Neural crest cell (in vitro differentiated cells): ENCODE measurements around the gene ACBD3. TPM values are rescaled to one million over a fixed set of nuclear protein-coding genes. Genes with fewer than 3 reads are reported as not detected.

ENCODE experiments used
- DNase-seq: peaks from one replicate; pipeline ENCODE4 v3.0.0; 2021; ENCODE audit warnings: low read depth, mixed read lengths, low spot score
- H3K27ac Mint-ChIP-seq: one replicate; pipeline ENCODE4 v1.8.0; 2021; ENCODE audit warnings: mild to moderate bottlenecking, mixed read lengths; ENCODE audit not compliant: unreplicated experiment
- H3K27me3 Mint-ChIP-seq: 2 replicates; pipeline ENCODE4 v1.8.0; 2021; ENCODE audit warnings: low read depth, mild to moderate bottlenecking, mixed read lengths
- H3K36me3 Mint-ChIP-seq: 2 replicates; pipeline ENCODE4 v1.8.0; 2021; ENCODE audit warnings: low read depth, mild to moderate bottlenecking, mixed read lengths
- H3K4me1 Mint-ChIP-seq: 2 replicates; pipeline ENCODE4 v1.8.0; 2021; ENCODE audit warnings: mixed read lengths
- H3K4me3 Mint-ChIP-seq: one replicate; pipeline ENCODE4 v1.8.0; 2021; ENCODE audit warnings: mild to moderate bottlenecking, mixed read lengths
- H3K9me3 Mint-ChIP-seq: 2 replicates; pipeline ENCODE4 v1.8.0; 2021; ENCODE audit warnings: mixed read lengths
- total RNA-seq: library from RNA; stranded (reverse); gene quantifications from 2 replicates; pipeline ENCODE4 v1.2.1, GENCODE V29; 2021
- TF ChIP-seq, protein P1 (sequence below): fragments of 200-600 bp; sonication (generic); conservative IDR thresholded peaks from 2 replicates; pipeline ENCODE4 v1.5.0; 2021; ENCODE audit warnings: antibody characterized with exemption, mild to moderate bottlenecking

ACBD3 gene
- total RNA-seq, 1 donor from 2014 or later: 22.1 TPM

DNA sequence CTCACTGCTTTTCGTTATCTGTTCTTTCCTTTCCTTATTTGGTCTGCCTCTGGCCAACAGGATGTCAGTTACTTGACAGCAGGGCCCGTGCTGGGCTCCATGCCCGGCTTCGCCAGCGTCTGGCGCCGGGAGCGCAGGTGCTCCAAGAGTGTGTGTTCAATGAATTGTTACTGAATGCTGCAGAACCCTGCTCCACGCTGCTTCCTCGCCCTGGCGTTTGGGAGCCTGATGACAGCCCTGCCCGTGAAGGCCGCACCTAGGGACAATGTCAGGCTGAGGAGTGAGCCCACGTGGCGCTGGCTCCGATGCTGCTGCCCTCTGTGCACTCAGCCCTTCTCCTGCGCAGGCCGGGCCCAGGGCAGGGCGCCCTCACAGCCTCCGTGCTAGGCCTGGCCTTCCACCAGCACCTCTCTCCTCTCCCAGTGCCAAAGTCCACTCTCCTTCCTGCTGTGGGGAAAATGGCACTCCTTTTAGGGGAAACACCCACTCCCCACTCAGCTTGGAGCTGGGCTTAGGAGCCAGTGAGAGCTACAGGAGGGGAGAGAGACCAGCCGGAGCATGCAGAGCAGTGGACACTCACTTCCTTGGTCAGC is 51.4 kb downstream of the ACBD3 start:
- TF ChIP-seq, protein P1, sequence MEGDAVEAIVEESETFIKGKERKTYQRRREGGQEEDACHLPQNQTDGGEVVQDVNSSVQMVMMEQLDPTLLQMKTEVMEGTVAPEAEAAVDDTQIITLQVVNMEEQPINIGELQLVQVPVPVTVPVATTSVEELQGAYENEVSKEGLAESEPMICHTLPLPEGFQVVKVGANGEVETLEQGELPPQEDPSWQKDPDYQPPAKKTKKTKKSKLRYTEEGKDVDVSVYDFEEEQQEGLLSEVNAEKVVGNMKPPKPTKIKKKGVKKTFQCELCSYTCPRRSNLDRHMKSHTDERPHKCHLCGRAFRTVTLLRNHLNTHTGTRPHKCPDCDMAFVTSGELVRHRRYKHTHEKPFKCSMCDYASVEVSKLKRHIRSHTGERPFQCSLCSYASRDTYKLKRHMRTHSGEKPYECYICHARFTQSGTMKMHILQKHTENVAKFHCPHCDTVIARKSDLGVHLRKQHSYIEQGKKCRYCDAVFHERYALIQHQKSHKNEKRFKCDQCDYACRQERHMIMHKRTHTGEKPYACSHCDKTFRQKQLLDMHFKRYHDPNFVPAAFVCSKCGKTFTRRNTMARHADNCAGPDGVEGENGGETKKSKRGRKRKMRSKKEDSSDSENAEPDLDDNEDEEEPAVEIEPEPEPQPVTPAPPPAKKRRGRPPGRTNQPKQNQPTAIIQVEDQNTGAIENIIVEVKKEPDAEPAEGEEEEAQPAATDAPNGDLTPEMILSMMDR: no peak
- DNase-seq: no peak
- no peaks in the 10 kb centered on the region for H3K36me3 Mint-ChIP-seq
- peaks cover 3% of the 10 kb centered on the region for H3K27me3 Mint-ChIP-seq
- H3K9me3 Mint-ChIP-seq: peaks cover 3% of the 10 kb centered on the region
- no peak overlapping the region for H3K27ac Mint-ChIP-seq
- no peaks in the 10 kb centered on the region for H3K4me1 Mint-ChIP-seq
- no peak overlapping the region for H3K4me3 Mint-ChIP-seq

DNA sequence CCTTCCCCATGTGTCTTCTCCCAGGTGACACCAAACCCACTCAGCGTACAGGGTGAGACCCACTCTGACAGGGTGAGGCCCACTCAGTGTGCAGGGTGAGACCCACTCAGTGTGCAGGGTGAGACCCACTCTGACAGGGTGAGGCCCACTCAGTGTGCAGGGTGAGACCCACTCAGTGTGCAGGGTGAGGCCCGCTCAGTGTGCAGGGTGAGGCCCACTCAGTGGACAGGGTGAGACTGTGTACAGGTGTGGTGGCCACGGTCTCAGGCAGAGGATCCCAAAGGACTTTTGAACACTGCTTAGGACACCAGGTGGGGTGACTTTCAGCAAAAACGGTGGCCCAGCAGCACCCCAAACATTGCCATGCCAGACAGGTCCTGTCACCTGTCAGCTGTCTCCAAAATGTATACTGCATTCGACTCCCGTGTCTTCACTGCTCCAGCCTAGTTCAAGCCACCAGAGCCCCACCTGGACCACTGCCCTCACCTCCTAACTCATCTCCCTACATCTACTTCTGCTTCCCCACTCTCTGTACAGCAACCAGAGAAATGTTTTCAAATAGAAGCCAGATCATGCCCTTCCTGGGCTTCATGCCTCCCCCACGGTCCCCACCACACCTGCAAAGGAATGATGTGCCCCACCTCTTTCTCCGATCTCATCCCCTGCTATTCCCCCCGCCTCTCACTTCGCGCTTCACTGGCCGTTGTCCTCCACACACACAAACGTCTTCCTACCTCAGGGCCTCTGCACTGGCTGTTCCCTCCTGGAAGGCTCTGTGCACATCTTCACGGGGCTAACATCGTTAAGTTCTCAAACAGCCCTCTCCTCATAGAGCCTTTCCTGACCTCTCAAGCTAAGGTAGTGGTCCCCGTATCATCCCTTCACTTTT is 52.1 kb downstream of the ACBD3 start:
- Mint-ChIP-seq H3K4me3 (no peak overlapping the region), H3K36me3 (no peaks in the 10 kb centered on the region), H3K4me1 (no peaks in the 10 kb centered on the region), H3K27me3 (peaks cover 3% of the 10 kb centered on the region), H3K9me3 (peaks cover 3% of the 10 kb centered on the region), H3K27ac (no peak overlapping the region)
- TF ChIP-seq, protein P1: no peak
- DNase-seq: no peak

DNA sequence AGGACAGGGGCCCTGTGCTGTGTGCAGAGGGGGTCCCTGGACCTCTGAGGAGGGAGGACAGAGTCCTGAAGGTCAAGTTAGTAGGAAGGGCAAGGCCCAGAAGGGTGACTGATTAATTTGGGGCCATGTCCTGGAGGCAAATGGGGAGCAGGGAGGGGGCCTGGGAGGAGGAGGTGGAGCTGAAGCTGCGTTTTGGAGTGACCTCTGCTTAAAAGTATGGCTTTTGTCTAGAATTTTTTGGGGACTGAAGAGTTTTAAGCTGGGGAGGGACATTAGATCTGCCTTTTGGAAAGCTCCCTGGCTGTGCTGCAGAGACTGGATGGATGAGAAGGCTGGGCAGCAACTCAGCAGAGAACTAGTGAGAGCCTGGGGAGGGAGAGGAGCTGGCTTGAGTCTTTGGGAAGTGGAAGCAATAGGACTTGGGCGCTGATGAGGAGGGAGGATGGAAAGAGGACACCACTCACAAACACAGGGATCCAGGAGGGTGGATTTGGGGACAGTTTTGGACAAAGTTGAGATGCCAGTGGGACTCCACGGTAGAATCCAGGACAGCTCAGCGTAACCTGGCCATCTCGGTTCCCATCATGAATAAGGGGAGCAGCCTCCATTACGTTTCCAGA is 52.9 kb downstream of the ACBD3 start:
- H3K36me3 Mint-ChIP-seq: no peaks in the 10 kb centered on the region
- no peak overlapping the region for H3K4me3 Mint-ChIP-seq
- peaks cover 3% of the 10 kb centered on the region for H3K9me3 Mint-ChIP-seq
- H3K27me3 Mint-ChIP-seq: peaks cover 3% of the 10 kb centered on the region
- no peak for DNase-seq
- peak overlapping the region; percentile 17 for H3K27ac Mint-ChIP-seq
- H3K4me1 Mint-ChIP-seq: no peaks in the 10 kb centered on the region
- TF ChIP-seq, protein P1: no peak

DNA sequence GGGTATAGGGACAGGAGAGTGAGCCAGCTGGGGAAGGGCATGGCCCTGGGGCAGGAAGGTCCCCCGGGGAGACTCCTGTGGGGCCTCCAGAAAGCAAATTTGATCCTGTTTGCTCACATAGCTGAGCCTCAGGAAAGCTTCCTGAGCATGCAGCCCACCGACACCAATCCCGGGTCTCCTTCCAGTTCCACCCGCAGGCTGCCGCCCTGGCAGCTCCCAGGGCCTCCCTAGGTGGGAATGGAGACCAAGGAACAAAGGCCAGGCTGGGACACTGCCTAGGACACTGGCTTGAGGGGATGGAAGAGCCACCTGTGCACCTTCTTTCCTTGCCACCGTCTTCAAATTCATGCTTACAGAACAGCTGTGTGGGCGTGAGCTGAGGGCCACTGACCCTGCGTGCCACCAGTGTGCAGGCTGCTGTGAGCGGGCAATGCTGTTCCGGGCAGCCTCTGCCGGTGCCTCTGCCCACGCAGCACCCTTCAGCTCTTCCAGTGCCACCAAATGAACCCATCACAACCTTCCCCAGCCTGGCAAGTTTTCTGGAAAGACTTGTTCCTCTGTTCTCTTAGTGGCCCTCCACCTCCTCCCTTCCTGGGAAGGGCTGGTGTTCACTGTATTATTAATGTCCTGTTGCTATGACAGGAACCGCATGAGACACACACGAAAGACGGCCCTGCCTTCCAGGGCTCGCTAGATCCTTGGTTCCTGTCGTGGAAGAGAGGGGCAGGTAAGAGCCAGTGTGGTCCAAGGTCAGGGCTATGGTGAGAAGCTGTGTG is 53.6 kb downstream of the ACBD3 start:
- H3K4me1 Mint-ChIP-seq: peaks cover under 1% of the 10 kb centered on the region
- H3K4me3 Mint-ChIP-seq: no peak overlapping the region
- H3K9me3 Mint-ChIP-seq: peaks cover 3% of the 10 kb centered on the region
- TF ChIP-seq, protein P1: no peak
- peak overlapping the region; percentile 17 for H3K27ac Mint-ChIP-seq
- DNase-seq: no peak
- H3K27me3 Mint-ChIP-seq: peaks cover 3% of the 10 kb centered on the region
- no peaks in the 10 kb centered on the region for H3K36me3 Mint-ChIP-seq

DNA sequence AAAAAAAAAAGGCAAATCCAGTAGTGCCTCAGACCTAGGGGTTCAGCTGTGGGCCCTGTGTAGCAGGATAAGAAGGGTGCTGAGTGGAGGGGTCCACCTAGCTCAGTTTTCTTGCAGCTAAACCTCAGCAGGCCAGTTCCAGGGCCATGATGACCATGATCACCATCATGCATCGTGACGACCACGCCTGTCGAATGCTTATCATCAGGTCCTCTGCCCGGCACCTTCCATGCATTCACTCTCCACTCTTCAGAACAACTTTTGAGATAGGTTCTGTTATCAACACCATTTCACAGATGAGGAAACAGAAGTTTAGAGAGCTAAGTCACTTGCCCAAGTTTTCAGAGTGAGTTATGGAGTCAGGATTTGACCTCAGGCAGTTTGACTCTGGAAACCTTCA is 54.9 kb downstream of the ACBD3 start:
- DNase-seq: no peak

More for the DNA sequence above, 54.9 kb downstream of the ACBD3 start:
- no peak overlapping the region for H3K27ac Mint-ChIP-seq
- peaks cover 3% of the 10 kb centered on the region for H3K9me3 Mint-ChIP-seq
- H3K36me3 Mint-ChIP-seq: no peaks in the 10 kb centered on the region
- TF ChIP-seq, protein P1: no peak
- no peak overlapping the region for H3K4me3 Mint-ChIP-seq
- H3K4me1 Mint-ChIP-seq: peaks cover 8% of the 10 kb centered on the region
- peaks cover 3% of the 10 kb centered on the region for H3K27me3 Mint-ChIP-seq
